Epithelial cell of prostate (primary cell): ENCODE measurements around the gene SIPA1.

Experiments
- DNase-seq: peaks from one replicate; pipeline ENCODE4 v3.0.0-alpha.2; 2011; ENCODE audit warnings: low read depth, low spot score
- H3K27ac ChIP-seq: fragments of 450-650 bp; 2 replicates; pipeline ENCODE4 v1.5.1; 2017; ENCODE audit warnings: mild to moderate bottlenecking

The SIPA1 gene

GRCh38 chr11:65695459-65696241, 57.7 kb downstream of the SIPA1 start:
- H3K27ac ChIP-seq = no peak overlapping the region
- peak; percentile 37 for DNase-seq

GRCh38 chr11:65696802-65697552, 59.1 kb downstream of the SIPA1 start:
- H3K27ac ChIP-seq = no peak overlapping the region

GRCh38 chr11:65698205-65698604, 60.3 kb downstream of the SIPA1 start:
- no peak overlapping the region for H3K27ac ChIP-seq
- DNase-seq = no peak

More at GRCh38 chr11:65696802-65697552, 59.1 kb downstream of the SIPA1 start:
- DNase-seq = no peak

- no peak overlapping the region for H3K27ac ChIP-seq
- DNase-seq = no peak
Measured at GRCh38 chr11:65699306-65699705, 61.4 kb downstream of the SIPA1 start.

- no peak for DNase-seq
- H3K27ac ChIP-seq = no peak overlapping the region
Measured at GRCh38 chr11:65700399-65700798, 62.5 kb downstream of the SIPA1 start.
